Stimulated activated CD8-positive, alpha-beta memory T cell treated with anti-CD3 and anti-CD28 coated beads, Interleukin-7, amount 100 ng/mL, for 1 hour (primary cell): ENCODE data around the gene CCDC86.

Experiments used
- DNase-seq, 2 donors: peaks; one replicate each; pipeline ENCODE4 v3.0.0-alpha.2; 2020; ENCODE audit warnings: low read depth in 2 of 2

The CCDC86 gene

DNA sequence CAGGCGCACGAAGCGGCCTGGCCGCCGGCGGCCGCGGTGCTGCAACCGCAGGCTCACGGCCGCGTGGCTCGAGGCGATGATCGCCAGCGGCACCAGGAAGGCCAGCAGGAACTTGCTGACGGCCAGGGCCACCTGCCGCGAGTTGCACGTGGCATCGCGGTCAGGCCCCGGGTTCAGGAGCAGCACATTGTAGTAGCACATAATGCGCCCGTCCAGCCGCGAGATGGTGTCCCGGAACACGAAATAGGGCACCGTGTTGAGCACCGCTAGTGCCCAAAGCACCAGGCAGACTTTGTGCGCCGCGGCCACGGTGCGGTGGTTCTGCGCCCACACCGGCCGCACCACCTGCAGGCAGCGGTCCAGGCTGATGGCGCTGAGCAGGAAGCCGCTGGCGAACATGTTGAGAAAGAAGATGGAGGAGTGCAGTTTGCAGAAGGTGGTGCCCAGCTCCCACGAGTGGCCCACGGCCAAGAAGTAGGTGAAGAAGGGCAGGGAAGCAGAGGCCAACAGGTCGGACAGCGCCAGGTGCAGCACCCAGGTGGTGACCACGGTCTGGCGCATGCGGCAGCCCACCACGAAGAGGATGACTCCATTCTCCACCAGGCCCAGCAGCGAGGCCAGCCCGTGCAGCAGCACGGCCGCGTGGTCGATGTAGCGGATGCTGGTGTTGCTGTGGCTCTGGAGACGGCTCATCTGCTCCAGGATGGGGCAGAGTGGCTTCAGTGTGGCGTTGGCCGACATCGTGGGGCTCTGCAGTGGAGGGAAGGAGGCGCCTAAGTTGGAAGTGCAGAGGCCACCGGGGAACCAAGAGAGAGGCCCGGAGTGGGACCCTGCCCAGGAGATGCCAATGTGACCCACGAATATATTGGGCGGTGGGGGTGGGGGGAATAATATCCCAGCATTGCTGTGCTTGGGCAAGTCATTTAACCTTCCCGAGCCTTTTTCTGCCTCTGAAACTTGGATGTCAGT lies 11.4 kb downstream of the CCDC86 start:
- no peak for DNase-seq

DNA sequence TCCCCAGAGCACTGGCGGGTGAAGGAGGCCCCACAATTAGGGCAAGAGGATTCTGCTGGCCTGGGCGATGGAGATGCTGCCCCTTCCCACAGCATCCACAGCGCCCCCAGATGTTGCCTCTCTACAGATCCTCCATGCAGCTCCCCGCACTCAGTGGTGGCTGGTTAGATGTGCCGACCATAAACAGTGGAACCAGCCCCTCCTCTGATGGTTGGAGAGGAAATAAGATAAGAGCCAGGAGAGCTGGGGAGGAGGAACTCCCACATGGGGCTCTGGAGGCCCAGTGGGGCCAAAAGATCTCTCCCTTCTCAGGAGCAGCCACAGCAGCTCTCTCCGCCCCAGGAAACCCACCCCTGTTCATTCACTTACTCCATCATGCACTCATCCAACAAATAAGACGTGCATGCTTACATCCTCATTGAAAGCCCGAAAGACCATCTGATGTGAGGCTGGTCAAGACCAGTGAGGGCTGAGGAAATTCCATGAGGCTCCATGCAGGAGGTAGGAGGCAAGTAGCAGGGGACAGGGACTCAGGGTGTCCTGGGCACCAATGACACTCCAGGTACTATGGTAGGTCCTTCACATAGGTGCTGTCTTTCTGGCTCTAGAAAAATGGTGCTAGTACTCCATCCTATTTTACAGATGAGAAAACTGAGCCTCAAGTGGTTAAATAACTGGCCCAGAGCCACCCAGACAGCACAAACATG lies 12.4 kb downstream of the CCDC86 start:
- no peak for DNase-seq

DNA sequence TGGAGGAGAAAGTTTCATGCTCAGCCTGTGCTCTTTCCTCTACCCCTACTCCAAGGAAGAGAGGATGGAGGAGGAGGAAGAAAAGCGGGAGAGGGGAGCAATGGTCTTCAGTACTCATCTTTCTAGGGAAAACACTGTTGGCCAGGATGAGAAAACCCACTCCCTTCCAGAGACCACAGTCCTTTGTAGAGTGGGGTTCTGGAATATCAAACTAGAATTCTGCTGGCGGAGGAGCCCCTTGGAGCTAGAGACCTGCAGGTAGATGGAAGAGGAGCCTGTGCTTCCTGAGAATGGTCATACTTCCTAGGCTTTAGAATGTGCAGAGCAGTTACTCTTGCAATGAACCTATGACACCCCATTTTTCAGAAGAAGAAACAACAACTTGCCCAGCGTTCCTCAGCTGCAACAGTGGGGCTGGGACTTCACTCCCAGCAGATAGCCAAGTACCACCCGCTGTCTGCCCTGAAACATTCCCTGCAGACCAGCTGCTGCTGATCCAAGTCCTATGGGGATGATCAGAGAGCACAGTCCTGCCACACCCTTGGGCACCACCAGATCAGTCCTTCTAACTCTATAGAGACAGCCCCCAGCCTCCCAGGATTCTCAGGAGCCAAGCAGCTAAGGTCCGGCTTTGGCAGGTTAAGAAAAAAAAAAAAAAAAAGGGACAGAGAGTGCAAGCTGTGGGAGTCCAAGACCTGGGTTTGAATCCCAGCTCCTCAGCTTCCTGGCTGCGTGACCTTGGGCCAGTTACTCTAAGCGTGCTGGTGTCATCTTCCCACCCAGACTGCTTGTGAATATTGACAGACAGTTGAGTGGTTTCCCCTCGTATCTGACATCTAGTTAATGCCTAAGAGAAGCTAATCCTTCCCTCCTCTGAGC lies 13.2 kb downstream of the CCDC86 start:
- no peak for DNase-seq

DNA sequence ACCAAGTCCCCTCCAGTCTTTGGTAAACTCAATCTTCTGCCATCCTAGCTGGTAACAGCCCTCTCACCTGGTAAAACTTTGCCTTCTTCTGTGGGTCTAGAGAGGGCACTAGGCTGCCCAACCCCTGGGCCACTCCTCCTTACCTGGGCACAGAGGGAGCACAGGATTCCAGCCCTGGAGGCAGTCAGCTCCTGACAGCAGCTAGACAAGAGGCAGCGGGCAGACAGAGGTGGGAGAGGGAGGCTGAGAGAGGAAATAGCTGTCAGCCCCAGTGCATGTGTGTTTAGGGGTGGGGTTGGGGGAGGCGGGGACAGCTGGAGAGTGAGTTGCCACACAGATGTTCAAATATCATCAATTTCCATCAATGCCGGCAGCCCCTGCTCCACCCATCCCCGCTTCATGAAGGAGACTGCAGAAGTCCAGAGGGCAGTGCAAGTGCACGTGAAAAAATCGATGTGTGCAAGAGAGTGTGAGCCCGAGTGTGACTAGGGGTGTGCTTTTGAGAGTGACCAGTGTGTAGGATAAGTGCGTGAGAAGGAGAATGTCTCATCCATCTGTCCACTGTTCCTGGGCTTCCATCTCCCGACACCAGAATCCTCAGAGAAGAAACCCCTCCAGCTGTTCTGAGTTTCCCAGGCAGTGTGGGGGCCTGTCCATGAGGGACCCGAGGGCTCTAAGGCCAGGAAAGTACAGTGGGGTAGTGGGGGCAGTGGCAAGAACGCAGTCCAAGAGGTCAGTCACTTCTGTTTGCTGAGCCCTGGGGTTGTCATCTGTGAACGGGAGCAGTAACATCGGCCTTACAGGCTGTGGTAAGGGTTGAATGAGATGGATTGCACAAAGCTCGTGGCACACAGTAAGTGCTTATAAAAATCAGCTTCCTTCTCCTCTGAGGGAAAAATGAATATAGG lies 14.1 kb downstream of the CCDC86 start, which contains the start of gene PTGDR2:
Gene PTGDR2, minus strand, starts transcription at position 225 of the 908 bp plus-strand sequence. CDS start 2,228 bp downstream, outside the sequence.
- no peak for DNase-seq

DNA sequence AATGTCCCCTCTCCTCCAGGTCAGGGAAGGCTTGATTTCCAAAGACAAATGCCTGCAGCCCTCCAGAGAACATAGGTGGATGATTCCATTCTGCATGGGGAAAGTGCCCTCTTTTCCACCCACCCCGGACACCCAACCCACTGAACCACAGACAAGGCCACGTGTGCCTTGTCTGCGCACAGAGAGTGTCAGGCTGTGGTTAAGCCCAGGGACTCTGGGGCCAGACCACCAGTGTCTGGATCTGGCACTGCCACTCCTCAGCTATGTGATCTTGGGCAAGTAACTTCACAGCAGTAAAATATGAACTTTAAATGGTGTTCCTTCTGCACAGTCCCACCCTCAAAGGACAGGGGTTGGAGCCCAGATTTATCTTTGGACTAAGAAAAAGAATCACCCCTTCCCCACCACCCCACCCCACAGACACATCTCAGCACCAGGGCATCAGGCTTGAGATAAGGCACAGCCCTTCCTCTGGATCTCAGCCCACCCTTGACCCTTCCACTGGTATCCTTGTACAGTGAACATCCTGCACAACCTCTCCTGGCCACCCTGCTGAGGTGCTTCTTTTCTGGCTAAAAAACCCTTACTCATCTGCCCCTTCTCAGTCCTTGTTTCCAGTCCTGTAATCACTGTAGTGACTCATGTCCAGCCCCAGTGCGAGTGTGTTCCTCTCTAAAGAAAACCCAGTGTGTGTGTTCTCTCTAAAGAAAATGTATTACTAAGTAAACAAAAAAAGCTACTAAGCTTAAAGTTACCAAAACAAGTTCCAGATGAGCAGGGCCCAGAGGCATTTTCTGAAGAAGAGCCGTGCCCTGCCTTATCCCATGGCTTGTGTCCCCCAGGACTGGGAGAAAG lies 15.7 kb downstream of the CCDC86 start:
- DNase-seq, result no peak

DNA sequence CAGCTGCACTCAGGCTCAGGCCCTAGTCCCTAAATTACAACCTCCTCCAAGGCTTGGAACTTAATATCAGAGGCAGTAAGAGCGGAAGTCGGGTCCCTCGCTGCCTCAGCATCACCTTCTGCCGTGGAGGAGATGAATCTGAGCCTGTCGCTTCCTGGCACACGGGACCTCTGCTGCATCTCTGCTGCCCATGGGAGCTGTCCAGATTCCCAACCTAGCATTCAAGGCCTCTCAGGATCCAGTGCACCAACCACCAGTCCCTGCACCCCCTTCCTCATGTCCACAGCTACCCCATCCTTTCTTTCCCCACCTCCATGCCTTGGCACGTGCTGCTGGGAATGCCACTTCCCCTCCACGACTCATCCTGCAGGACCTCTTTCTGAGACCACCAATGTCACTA lies 16.3 kb downstream of the CCDC86 start:
- DNase-seq, result no peak

DNA sequence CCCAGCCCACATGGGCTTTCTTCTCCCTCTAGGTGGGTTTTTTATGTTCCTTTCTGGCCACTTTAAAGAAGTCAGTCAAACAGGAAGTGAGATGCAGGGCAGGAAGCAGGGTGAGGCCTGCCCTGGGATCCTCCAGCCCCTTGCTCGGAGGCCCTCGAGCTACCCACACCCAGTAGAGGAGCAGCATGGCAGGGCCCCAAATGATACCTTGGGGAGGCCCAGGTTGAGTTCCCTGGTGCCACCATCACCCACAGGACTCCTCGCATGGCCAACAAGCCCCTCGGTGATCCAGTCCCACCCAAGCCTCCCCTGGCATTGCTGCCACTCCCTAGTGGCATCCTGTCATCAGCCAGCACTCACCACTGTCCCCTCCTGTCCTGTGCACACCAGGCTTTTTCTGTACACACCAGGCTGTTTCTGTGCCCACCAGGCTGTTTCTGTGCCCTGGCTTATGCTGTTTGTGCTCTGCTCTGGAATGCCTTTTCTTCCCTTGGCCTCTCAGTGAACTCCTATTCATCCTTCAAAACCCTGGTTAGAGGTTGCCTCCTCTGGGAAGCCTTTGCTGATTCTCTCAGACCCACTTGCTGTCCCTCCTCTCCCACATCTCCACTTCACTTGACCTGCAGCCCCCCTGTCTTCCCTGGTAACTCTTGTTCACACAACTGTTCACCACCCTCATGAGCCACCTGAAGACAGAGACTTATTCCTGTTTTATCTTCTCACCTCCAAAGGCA lies 17.0 kb downstream of the CCDC86 start:
- DNase-seq, result no peak

DNA sequence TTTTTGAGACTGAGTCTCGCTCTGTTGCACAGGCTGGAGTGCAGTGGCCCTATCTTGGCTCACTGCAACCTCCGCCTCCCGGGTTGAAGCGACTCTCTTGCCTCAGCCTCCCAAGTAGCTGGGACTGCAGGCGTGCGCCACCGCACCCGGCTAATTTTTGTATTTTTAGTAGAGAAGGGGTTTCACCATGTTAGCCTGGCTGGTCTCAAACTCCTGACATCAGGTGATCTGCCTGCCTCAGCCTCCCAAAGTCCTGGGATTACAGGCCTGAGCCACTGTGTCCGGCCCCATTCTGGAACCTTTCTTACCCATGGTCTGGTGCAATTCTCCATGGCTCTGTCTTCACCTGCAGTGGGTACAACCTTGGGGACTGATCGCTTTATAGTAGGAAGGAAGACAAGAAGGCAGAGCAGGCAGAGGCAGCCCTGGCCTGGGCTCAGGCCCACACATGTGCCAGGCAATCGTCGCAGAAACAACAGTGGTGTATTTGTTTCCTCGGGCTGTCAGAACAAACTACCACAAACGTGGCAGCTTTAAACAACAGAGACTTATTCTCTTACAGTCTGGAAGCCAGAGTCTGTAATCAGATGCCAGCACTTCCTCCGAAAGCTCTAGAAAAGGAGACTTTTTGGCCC lies 17.8 kb downstream of the CCDC86 start:
- no peak for DNase-seq

DNA sequence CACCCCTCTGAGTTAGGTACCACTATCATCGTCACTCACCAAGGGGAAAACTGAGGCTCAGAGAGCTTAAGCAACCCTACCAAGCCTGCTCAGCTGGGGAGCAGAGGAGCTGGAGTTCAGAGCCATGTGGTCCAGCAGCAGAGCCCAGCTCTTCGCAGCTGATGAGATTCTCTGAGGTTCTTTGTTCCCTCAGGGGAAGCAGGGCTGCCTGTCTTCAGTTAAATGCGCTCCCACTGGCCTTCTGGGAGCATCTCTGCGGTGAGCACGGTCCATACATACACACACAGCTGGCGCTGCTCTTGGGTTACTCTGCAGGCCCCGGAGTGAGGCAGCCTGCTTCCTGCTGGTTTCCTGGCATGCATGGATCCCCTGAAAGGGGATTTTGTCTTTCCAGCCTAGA lies 19.0 kb downstream of the CCDC86 start:
- DNase-seq, result no peak

DNA sequence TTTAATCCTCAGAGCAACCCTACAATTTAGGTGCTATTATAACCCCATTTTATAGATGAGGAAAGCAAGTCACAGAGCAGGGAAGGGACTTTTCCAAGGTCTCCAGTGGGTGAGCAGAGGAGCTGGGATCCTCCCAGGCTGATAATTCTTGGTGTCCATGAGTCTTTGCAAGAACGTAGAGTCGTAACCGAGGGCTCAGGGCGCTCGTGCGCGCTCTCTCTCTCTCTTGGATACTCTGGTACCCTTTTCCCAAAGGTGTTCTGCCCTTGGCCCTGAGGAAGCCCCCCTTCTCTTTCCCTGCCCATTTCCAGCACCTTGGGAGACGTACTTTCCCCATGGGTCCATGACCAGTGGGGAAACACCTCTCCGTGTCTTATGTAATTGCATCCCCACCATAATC lies 20.3 kb downstream of the CCDC86 start:
- DNase-seq, result no peak

DNA sequence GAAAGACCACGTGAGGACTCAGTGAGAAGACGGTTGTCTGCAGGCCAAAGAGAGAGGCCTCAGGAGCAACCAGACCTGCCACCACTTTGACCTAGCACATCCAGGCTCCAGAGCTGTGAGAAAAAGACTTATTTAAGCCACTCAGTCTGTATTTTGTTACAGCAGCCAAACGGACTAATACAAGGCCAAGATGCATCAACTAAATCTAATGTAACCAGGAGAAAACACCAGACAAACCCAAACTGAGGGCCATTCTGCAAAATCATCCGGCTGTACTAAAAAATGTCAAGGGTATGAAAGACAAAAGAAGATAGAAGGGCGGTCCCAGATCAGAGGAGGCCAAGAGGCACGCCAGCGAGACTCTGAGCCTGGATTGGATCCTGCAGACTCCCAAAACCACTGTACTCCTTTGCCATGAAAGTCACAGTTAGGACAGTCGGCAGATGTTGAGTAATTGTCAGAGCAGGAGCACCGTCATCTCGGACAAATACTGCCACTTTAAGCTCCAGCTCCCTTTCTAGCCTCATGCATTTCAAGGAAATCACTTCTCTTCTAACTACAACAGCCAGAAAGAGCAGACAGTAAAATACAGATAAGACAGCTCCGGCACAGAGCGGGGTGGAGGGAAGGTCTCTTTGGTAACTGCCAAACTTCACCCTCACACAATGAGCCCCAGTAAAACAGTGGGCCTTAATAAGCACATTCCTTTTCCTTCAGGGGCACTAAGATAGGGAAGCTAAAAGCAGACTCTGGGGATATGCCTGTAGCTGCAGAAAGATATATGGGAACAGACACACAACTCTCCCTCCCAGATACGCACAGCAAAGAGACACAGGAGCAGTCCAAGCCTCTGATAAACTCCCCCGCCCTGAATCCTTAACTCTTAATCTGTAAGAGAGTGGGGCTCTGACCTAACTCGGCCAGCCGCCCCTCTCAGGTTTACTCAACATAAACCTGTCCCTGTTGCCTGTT lies 21.9 kb downstream of the CCDC86 start:
- DNase-seq, result no peak

DNA sequence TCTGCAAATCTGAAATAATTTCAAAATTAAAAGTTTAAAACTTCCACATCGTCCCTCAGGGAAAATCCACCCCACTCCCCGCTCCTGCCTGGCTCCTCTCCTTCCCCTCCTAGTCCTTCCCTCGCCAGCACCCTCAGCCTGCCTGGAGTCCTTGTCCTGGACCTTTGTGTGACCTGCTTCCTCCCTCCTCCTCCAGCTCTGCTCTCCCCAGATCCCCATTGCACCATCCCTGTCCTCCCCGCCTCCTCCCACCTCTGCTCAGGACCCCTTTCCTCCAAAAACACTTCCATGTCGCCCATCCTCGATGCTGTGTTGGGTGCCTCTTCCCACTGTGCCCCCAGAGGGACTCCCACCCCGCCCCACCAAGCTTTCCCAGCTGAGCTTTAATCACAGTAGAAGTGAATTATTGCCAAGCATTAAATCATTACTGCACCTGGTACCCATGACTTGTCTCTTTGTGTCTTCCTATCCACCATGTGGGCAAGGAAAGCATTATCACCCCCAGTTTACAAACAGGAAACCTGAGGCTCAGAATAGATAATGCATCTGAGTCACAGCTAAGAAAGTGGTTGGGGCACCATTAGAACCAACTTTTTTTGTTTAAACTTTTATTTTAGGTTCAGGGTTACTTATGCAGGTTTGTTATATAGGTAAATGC lies 23.1 kb downstream of the CCDC86 start:
- no peak for DNase-seq

DNA sequence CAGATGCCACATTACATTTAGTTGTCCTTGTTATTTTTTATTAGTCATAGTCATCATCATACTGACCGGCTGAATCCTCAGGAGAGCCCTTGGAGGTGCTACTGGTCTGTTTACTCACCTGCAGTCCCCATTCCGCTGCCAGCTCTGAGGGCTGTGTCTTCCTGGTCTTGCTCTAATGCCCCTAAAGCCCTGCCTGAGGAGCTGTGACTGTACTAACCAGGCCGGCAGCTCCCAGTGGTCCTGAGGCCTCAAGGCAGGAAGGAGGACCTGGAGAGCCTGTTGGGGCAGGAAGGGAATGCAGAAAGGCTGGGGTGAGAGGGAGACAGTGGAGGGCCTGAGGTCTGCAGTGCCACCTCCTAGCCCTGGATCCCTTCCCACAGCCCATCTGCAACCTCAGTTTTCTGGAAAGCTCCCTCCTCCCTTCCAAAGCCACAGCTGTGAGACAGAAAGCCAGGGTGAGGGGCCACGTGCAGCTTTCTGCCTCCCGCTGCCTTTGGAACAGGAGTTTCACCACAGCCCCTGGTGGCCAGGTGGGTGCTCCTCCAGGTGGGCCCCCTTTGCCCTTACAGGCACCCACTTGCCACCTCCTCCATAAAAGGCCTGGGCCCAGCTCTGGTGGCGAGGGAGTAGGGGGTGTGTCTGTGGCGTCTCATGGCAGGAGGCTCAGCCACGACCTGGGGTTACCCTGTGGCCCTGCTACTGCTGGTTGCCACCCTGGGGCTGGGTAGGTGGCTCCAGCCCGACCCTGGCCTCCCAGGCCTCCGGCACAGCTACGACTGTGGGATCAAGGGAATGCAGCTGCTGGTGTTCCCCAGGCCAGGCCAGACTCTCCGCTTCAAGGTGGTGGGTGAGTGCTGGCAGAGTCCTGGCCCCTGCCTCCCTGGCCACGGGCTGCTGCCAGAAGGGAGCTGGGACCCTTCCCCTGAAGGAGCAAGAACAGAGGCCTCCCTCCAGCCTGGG lies 25.3 kb downstream of the CCDC86 start, which contains the start of gene ZP1:
Gene ZP1, plus strand, starts transcription at position 632 of the 960 bp plus-strand sequence. Its CDS starts 20 bp downstream, at position 652.
- DNase-seq, result no peak

DNA sequence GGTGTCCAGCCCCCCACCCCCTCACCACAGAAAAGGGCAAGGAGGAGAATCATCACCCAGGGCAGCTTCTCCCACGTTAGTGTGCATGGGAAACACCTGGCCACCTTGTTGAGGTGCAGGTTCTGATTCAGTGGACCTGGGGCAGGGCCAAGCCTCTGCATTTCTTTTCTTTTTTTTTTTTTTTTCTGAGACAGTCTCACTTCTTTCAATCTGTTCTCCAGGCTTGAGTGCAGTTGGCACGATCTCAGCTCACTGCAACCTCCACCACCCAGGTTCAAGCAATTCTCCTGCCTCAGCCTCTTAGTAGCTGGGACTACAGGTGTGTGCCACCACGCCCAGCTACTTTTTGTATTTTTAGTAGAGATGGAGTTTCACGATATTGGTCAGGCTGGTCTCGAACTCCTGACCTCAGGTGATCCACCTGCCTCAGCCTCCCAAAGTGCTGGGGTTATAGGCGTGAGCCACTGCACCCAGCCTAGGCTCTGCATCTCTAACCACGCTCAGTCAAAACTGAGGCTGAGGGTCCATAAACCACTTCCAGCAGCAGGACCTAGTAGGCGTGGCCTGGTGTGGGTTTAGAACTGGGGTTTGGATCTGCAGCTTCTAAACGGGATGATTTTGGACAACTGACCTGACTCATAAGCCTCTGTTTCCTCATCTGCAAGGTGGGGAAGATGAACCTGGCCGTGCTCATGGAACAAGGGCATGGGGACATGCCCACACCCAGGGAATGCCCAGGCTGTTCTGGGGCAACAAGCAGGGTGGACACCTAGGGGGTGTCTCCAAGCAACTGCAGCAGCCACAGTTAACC lies 26.2 kb downstream of the CCDC86 start:
- DNase-seq, result no peak
